GM21360 (cell line): ENCODE results near the gene TMA7.

ENCODE experiments used
- ATAC-seq: cut with Tn5 transposase; IDR thresholded peaks from one replicate; pipeline ENCODE4 v1.9.1; 2021; ENCODE audit warnings: mild to moderate bottlenecking, moderate library complexity; ENCODE audit not compliant: unreplicated experiment

TMA7 gene

DNA sequence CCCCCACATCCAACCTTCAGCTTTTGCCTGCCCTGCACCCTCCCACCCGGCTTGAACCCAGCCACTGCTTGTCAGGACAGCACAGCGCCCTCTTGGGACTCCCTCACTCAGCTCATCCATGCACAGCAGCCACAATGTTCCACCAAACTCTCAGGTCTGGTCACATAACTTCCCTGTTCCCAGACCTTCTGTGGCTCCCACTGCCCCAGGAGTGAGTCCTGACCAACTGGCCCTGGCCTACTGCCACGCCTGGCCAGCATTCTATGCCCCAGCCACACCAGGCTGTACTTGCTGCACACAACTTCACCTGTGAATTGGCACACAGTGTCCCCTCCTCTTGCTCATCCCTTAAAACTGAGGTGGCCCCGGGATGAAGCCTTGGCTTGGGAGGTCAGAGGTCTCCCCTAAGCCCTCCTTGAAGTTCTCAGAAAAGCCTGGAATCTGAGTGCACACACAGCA is 31.2 kb upstream of the TMA7 start:
- ATAC-seq, result no peak

DNA sequence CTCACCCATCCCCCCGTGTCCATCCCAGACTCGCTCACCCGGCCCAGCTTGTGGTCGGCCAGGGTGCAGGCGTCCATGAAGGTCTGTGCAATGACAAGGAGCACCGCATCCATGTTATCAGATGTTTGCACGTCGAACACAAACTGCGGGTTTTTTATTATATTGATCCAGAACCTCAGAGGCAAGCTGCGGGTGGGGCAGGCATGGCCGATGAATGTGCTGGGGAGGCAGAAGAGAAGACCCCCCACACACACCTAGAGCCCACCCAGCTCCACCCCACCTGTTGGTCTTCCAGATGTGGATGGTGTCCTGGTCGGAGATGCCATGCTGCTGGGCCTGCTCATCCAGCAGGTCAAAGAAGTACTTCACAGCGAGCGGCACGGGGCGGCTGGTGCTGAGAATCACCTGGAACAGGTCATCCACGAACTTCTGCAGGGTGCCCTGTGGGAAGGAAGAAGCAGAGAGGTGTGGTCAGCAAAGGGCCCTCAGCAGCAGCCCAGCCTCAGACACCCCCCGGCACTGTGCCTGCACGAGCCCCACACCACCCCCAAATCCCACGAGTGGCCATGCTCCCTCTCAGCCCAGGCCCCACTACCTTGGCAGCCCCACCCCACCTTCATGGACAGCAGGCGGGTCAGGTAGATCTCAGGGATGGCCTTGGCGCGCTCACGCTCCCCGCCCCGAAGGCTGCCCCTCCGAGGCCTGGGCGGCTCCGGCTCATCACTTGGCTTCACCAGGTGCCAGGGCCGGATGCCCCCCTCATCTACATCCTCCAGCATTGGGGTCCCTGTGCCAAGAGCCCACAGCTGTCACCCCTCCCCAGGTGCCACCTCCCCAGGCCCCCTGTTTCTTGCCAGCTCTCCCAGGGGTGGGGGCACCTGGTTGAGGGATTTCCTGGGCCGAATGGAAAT is 30.5 kb upstream of the TMA7 start:
- ATAC-seq, result no peak

DNA sequence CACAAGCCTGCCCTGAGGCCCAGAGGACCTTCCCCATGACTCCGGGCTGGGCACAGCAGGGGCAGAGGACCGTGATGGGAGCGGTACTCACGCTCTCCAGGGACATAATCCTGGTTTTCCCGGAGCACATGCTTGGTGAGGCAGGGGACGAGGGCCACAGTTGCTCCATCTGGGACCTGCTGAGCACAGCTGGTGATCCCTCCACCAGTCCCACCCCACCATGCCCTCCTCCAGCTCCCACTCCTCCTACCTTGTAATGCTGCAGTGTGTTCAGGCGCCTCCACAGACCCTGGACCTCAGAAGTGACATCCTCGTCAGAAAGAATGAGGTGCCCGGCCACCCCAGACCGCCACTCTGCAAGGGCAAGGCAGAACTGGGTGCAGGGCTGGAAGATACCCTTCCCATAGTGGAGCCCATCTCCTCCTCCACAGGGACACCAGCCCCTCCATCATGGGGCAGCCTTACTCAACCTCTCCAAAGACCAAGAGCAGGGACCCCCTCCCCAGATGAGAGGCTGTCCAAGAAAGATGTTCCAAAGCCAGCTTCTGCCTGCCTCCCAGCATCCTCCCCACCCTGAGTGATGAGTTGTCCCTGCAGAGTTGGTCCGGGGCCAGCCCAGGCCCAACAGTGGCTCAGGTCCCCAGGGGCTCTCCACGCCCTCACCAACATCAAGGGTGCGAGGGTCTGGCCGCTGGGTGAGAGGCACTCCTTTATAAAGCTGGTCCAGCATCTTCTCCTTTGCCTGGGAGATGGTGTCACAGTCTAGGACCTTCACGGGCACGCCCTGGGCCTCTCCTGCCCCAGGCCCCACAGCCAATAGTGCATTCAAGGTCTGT is 29.6 kb upstream of the TMA7 start:
- ATAC-seq, result no peak

DNA sequence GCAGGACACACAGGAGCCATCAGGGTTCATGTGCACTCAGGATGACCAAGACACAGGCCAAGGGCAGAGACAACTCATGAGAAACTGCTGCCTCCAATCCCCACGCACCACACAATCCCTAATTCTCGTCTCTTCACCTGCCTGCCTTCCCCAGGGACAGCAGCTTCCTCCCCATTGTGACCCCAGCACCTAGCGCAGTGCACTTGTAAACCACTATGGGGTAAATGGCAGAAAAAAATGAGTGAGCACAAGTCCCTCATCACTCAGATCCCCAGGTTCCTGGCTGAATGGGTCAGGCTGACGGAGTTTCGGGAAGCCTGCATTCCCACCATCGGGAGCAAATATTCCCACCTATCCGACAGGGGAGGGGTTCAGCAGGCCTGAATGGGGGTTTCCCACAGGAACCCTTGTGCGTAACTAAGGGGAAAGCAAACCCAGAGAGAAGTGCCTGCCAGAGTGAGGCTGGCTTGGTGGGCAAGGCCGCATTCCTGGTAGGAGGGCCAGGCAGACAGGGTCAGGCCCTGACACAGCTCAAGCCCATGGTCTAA is 28.9 kb upstream of the TMA7 start:
- ATAC-seq, result no peak

DNA sequence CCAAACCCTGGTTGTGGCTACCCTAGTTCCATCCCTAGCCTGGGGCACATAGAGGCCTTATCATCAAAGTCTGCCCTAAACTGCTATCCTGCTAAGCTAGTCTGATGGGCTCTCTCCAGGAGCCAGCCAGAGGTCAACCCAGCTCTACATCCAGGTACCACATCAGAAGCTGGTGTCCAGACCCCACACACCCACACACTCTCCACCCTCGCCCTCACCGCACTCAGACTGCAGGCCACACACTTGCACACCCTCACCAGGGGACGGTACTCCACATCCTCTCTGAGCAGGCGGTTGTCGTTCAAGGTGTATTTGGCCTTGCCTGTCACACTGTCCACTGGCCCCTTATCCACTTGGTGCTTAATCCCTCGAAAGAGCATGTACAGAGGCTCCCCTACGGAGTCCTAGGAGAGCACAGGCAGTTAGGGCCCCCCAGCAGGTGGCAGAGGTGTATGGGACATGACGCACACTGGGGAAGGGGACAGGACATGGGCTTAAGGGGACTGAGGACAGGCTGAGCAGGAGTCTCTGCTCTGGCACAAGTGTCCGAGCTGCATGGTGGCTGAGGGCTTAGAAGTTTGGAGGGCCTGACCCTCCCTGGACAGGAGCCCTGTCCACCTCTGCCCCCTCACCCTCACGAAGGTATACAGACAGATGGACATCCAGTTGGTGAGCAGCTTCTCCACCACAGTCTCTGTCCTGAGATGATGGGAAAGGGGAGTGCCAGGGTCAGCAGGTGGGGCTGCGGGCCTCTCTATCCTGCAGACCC is 28.3 kb upstream of the TMA7 start:
- no peak for ATAC-seq

DNA sequence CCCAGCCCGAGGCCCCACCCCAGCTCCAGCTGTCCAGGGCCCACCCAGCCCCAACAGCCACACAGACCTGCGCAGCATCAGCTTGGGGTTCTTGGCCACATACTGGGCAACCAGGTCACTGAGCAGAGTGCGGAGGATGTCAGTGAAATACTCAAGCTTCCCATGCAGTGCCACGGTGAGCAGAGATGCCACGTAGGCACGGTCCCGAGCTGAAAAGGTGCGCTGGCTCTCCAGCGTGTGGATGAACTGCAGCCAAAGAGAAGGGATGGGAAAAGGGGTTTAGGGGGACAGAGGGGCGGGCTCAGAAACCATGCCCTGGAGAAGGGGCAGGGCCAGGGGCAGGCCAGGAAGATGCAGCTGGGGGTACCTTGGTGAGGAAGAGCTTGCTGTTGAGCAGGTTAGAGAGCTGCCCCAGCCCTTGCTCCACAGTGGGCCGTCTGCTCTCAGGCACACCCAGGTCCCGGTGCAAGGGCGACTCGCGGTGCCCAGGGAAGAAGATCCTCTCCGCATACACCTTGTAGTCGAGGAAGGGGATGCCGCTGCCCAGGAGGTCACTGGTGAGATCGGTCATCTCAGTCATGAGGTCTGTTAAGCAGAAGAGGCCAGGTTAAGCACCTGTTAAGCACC is 27.6 kb upstream of the TMA7 start:
- no peak for ATAC-seq

DNA sequence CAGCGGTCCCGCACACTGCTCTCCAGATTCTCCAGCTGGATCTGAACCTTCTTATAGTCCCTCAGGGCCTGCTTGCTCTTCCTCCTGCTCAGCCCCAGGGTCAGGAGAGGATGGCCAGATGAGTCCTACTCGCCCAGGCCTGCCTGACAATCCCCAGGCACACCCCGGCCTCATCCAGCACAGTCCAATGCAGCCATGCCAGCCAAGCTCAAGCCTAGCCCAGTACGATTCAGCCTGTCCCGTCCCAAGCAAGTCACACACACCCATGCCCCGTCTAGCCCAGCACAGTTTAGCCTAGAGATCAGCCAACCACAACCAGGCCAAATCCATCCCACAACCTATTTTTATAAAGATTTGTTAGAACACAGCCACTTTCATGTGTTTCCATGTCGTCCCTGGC is 27.0 kb upstream of the TMA7 start:
- ATAC-seq, result no peak

DNA sequence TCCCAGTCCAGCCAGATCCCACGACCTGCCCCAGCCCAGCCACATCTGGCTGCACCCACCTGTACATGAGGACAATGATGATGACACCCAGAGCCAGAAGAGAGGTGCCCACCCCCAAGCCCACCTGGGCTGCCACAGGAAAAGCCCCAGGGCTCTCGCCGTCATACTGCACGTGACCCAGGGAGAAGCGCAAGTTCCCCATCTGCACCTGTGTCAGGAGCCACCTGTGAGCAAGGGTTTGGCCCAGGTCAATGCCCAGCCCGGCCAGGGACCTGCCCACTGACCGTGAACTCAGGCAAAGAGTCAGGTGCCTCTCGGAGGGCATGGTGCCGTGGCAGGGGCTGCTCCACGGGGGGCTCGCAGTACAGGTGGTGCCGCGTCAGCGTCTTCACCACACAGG is 26.4 kb upstream of the TMA7 start:
- no peak for ATAC-seq

DNA sequence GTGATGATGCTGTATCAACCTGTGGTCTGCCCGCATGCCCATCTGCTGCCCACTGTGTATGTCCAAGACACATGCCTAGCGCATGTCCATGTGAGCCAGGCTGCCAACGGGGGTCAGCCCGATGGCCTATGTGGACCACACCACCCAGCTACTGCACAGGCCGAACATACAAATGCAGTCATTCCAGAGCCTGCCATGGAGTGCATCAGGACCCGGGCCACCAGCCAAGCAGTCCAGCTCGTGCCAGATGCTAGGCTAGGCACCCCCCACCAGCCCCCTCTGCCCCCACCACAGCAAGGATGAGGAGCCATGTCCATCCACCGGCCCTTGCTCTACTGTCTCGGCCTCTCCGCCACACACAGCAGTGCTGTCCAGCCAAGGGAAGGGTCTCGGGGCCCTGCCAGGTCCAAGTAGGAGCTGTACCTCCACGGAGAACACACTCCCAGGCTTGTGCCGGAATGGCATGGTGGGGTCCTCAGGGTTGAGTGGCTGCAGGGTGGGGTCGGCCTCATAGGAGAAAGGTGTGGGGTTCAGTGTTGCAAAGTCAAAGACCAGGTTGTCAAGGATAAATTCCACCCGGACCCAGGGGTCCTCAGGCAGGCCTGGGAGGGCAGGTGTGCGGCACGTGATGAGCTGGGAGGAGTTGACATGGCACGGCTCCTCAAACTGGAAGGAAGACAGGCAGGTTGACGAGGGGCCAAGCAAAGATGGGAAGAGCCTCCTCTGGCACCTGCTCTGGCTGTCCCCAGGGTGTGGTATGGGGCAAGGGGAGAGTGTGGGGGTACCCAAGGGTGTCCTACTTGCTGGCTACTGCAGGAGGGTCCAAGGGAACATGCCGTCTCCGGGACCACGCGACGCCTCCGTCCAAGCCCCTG is 25.4 kb upstream of the TMA7 start:
- ATAC-seq, result no peak

DNA sequence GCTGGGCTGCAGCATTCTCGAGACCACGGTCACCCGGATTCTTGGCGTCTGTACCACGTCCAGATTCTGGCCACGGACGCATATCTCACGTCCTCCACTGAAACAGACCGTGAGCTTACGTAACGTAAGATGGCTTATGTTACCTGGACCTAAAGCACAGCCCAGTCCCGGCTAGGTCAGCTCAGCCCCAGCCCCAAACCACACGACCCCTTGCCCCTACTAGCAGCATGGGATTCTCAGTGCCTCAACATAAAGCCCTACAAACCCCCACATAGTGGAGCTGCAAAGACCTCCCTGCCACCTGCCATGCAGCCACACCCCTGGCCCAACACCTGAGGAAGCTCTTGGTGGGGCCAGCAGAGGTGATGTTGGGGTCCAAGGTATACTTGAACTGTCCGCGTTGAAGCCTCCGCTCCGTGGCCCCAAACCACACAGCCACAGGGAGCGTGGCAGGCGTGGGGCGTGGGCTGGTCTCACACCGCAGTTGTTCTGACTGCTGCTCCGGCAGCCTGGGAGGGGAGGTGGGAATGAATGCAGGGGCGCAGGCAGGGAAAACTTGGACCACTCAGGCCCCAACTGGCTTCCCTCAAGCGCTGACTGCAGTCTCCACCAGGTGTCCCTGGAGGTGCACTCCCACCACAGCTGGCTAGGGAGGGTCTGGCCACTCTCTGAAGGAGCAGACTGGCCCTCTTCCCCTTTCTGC is 24.7 kb upstream of the TMA7 start:
- ATAC-seq, result no peak

DNA sequence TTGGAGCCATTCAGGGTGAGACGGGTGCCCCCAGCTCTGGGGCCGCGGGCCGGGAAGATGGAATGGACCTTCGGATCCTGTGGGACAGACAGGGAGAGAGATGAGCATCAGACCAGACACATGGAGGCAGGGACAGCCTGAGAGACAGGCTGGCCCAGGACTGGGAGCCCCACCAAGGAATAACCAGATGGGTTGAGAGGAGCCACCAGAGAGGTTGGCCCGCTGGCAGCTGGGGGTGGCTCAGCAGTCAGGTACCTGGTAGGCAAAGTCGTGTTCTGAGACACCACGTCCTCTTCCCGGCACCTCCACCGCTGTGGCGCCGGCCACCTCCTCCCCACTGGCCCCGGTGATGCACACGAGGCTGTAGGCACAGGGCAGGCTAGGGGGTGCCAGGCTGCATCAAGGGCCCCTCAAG is 24.0 kb upstream of the TMA7 start:
- ATAC-seq, result no peak

DNA sequence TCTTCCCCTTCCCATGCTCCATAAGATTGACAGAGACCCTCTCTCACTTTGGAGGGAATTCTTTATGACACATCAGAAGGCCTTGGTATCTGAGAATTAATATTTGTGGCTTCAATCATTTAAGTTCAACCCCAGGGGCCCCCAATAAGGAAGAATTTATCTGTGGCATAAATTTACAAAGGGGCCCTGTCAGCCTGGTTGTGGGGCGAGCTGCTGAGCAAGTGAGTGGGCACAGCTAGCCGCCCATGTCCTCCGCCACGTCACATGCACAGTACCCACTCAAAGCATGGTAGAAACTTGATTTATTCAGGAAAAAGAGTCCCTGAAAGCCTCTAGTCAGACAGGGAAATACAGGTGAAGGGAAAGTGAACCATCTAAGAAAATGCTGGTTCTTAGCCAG is 23.5 kb upstream of the TMA7 start:
- ATAC-seq, result no peak

DNA sequence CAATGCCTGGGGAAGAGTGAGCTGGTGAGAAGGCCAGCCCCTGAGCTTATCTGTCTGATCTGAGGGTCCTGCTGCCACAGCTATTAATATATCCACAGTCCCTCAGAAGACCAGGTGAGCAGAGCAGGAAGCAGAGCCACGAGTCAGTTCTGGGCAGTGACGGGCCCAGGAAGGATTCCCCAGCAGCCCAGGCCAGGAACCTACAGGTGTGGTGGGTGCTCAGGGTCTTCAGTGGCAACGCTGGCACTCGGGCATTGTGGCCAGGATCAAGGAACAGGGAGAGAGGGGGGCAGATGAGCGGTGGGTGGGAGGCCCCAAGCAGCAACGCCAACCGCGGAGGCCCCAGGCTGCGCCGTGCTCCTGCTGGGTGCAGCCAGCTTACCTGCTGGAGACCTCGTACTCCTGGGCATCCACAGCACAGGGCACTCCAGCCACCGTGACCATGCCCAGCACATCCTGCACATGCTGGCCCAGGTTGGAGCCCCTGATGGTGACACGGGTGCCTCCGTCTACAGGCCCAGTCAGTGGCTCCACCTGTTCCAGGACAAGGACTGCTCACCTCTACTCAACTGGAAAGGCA is 22.4 kb upstream of the TMA7 start:
- ATAC-seq, result no peak

DNA sequence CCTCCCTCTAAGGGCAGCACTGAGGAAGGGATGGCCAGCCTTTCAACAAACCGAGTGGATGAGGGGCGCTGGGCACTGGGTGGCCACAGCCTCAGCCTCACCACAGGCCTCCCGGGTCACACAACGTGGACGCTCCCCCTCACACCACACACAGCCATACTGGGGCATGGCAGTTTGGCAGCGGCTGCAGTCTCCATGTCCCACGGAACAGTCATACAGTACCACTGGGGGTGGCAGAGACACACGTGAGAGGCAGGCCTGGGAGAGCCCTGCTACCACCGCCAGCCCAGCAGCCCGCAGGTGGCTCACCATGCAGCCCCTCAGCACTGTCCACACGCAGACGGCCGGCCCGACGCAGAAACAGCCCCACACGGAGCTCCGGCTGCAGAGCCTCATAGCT is 21.9 kb upstream of the TMA7 start:
- no peak for ATAC-seq

DNA sequence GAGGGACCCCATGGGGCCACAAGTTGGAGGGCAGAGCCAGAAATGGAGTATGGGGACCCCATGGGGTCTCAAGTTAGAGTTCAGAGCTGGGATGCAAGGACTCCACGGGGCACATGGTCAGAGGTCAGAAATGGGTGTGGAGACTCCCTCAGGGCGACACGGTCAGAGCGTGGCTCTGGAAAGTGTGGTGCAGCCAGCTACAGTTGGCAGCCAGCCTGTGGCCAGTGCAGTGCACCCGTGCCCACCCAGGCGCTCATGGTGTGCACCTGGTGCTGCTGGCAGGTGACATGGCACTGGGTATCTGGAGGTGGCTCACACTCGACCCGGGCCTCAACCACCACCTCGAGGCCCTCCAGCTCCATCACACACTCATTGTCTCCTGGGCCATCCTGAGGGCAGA is 21.4 kb upstream of the TMA7 start:
- ATAC-seq, result no peak

DNA sequence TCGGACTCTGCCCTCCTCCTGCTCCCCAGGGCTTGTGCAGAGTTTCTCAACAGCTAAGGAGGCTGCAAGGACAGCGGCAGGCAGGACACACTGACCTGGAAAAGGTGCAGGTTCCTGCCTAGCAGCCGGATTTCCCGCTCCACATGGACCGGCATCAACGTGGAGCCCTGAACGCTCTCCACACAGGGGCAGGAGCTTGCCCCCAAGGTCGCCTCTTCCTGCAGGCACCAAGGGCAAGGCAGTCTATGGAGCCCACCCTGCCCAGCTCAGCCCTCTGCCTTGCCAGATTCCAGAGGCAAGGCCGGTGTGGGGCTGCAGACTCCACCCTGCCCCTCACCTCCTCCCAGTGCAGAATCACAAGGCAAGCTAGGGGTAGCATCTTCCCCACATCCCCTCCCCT is 20.9 kb upstream of the TMA7 start:
- no peak for ATAC-seq

DNA sequence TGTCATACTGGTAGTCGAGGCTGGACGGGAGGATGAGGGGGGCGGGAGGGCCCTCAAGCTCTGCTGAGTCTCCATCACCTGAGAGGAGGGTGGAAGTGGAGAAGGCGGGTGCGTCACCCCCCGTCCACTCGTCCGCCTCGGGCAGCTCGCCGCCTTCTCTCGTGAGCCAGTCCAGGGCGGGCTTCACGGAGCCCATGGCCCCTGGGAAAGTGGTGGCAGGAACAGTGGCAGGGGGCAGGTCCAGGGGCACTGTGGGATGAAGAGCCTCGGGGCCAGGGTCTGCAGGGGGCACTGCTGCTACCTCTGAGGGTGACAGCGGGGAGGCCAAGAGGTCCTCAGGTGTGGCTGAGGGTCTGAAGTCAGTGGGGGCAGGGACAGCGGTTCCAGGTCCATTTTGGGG is 20.5 kb upstream of the TMA7 start:
- ATAC-seq, result no peak

DNA sequence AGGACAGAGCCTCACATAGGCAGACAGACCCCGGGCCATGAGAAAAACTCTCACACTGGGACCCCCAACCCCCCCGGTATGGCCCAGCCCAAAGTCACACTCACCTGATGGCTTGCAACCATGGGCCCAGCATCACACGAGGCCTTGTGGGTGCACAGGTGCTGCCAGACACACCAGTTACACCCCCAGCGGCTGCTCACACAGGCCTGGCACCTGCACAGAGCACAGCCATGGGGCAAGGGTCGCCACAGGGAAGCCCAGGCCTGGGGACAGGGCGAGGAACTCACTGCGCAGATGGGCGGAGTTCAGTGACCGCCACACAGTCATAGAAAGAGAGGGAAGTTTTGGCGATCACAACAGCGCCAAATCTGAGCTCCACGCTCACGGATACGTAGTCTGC is 19.5 kb upstream of the TMA7 start:
- no peak for ATAC-seq

DNA sequence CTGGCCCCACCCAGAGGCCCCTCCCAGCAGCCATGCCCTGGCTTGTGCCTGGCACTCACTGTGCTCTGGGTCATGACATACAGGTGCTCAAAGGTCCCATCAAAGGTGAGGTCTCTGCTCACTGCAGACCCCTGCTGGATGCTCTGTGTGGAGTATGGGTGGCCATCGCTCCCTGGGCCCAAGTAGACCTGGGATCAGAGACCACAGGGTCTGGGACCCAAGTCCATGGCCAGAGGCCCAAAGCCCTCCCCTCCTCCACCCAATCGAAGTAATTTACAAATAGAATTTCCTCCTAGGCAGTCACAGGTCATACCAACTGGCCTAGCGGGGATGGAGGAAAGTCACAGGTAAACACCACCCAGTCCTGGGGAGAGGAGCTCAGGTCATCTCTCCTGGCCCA is 17.8 kb upstream of the TMA7 start:
- ATAC-seq, result no peak
